Fibroblast of the aortic adventitia (primary cell): ENCODE data around the gene NXN. TPM values are rescaled to one million over a fixed set of nuclear protein-coding genes. Genes with fewer than 3 reads are reported as not detected.
"Not testable (repeated sequence)": the region's sequence is repeated elsewhere in the genome, so short reads cannot be mapped to it uniquely, and the experiment has no call there.

Experiments used
- DNase-seq: peaks from one replicate; pipeline ENCODE4 v3.0.0-alpha.2; 2010; ENCODE audit warnings: low read depth
- H3K4me3 ChIP-seq: 2 replicates; pipeline ENCODE4 v1.5.1; 2011; ENCODE audit warnings: low read depth, mild to moderate bottlenecking, control low read depth, low read length, moderate library complexity
- CTCF ChIP-seq: IDR thresholded peaks from 2 replicates; pipeline ENCODE4 v1.5.1; 2011; ENCODE audit warnings: mild to moderate bottlenecking, low read length, control low read depth, inconsistent platforms; ENCODE audit not compliant: insufficient read depth
- total RNA-seq: library from RNA; depleted of rRNA; stranded (reverse); fragments of >200 nt; gene quantifications from 2 replicates; pipeline ENCODE4 v1.2.3, GENCODE V29; 2012; ENCODE audit warnings: low replicate concordance

The NXN gene
- total RNA-seq, 1 donor: 18.1 TPM

- no peak for TF ChIP-seq CTCF
- no peak for DNase-seq
- no peak overlapping the region for H3K4me3 ChIP-seq
Observed at GRCh38 chr17:867896-868489, 111.6 kb downstream of the NXN start.

- not testable (repeated sequence) for H3K4me3 ChIP-seq, DNase-seq
Observed at GRCh38 chr17:867238-867637, 112.3 kb downstream of the NXN start.

GRCh38 chr17:866568-867103 lies 112.9 kb downstream of the NXN start:
- no peak overlapping the region for H3K4me3 ChIP-seq
- no peak for TF ChIP-seq CTCF
- DNase-seq: no peak

- DNase-seq: no peak
- no peak overlapping the region for H3K4me3 ChIP-seq
- no peak for TF ChIP-seq CTCF
Observed at GRCh38 chr17:864315-864714, 115.3 kb downstream of the NXN start.

GRCh38 chr17:863880-864279 lies 115.7 kb downstream of the NXN start:
- no peak for TF ChIP-seq CTCF

GRCh38 chr17:862582-862981 lies 117.0 kb downstream of the NXN start:
- DNase-seq: no peak
- no peak for TF ChIP-seq CTCF
- no peak overlapping the region for H3K4me3 ChIP-seq

More at GRCh38 chr17:863880-864279, 115.7 kb downstream of the NXN start:
- DNase-seq: no peak
- H3K4me3 ChIP-seq: no peak overlapping the region

GRCh38 chr17:861364-861763 lies 118.2 kb downstream of the NXN start:
- no peak overlapping the region for H3K4me3 ChIP-seq
- no peak for TF ChIP-seq CTCF
- no peak for DNase-seq
